Measurements from ENCODE around the gene LRTM1. TPM values are rescaled to one million over a fixed set of nuclear protein-coding genes. Genes with fewer than 3 reads are reported as not detected.

LRTM1 gene
- total and polyA plus RNA-seq, 2 of the 13 experiments (the other 11 are each of a cell fraction or from before 2014, with no cell fraction given), result not detected

DNA sequence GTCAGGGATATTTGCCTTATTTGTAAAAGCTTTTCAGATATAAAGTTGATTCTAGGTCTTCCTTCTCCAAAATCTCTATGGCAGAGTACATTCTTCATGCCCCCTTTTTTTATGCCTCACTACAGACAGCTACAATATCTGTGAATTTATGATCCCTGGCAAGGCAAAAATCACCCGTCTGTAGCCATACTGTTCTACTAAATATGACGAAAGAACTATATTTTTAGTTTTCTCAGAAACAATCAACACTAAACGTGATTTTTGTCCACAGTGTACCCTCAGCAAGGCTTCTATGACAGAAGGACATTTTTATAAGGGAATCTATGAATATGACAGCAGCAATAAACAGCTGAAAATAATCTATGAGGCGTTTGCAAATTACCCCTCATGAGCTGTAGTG, 12.7 kb downstream of the LRTM1 start:
- BruUV-seq (replicated peaks), result no TSS peak
- no peak for FAIRE-seq
- CTCF ChIA-PET (ENCODE audit: low intra/inter-chr PET ratio, low total read pairs), result no interaction called here

More for the DNA sequence above, 12.7 kb downstream of the LRTM1 start:
- H3K27ac ChIP-seq (ENCODE audit: extremely low read length, insufficient read depth, low read length), result no peak overlapping the region
- no peaks in the 10 kb centered on the region for H3K4me1 ChIP-seq (ENCODE audit: insufficient read depth, low read length)
- no peak overlapping the region for H2AFZ ChIP-seq (ENCODE audit: low read length)
- no peaks in the 10 kb centered on the region for H3K79me2 ChIP-seq (ENCODE audit: insufficient read depth, low read length)
- TF ChIP-seq EZH2 (conservative IDR thresholded peaks at IDR 0.05; ENCODE audit: low read depth, low read length) (no peak), SP140L (CRISPR knock-in tag; IDR thresholded peaks at IDR 0.05; ENCODE audit: borderline replicate concordance) (no peak), IKZF1 (IDR thresholded peaks at IDR 0.05) (no peak)
- TF ChIP-seq, protein P1, sequence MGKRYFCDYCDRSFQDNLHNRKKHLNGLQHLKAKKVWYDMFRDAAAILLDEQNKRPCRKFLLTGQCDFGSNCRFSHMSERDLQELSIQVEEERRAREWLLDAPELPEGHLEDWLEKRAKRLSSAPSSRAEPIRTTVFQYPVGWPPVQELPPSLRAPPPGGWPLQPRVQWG (CRISPR knock-in tag; IDR thresholded peaks at IDR 0.05; ENCODE audit: borderline replicate concordance, low read depth), result no peak
- TF ChIP-seq, protein P2, sequence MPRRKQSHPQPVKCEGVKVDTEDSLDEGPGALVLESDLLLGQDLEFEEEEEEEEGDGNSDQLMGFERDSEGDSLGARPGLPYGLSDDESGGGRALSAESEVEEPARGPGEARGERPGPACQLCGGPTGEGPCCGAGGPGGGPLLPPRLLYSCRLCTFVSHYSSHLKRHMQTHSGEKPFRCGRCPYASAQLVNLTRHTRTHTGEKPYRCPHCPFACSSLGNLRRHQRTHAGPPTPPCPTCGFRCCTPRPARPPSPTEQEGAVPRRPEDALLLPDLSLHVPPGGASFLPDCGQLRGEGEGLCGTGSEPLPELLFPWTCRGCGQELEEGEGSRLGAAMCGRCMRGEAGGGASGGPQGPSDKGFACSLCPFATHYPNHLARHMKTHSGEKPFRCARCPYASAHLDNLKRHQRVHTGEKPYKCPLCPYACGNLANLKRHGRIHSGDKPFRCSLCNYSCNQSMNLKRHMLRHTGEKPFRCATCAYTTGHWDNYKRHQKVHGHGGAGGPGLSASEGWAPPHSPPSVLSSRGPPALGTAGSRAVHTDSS (CRISPR knock-in tag; conservative IDR thresholded peaks at IDR 0.05), result no peak
- TF ChIP-seq, protein P3, sequence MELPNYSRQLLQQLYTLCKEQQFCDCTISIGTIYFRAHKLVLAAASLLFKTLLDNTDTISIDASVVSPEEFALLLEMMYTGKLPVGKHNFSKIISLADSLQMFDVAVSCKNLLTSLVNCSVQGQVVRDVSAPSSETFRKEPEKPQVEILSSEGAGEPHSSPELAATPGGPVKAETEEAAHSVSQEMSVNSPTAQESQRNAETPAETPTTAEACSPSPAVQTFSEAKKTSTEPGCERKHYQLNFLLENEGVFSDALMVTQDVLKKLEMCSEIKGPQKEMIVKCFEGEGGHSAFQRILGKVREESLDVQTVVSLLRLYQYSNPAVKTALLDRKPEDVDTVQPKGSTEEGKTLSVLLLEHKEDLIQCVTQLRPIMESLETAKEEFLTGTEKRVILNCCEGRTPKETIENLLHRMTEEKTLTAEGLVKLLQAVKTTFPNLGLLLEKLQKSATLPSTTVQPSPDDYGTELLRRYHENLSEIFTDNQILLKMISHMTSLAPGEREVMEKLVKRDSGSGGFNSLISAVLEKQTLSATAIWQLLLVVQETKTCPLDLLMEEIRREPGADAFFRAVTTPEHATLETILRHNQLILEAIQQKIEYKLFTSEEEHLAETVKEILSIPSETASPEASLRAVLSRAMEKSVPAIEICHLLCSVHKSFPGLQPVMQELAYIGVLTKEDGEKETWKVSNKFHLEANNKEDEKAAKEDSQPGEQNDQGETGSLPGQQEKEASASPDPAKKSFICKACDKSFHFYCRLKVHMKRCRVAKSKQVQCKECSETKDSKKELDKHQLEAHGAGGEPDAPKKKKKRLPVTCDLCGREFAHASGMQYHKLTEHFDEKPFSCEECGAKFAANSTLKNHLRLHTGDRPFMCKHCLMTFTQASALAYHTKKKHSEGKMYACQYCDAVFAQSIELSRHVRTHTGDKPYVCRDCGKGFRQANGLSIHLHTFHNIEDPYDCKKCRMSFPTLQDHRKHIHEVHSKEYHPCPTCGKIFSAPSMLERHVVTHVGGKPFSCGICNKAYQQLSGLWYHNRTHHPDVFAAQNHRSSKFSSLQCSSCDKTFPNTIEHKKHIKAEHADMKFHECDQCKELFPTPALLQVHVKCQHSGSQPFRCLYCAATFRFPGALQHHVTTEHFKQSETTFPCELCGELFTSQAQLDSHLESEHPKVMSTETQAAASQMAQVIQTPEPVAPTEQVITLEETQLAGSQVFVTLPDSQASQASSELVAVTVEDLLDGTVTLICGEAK (IDR thresholded peaks at IDR 0.05), result no peak
- TF ChIP-seq, protein P3 (CRISPR knock-in tag; IDR thresholded peaks at IDR 0.05), result no peak
- POLR2A ChIA-PET, result no interaction called here
- intact Hi-C loops (cut with micrococcal nuclease; ENCODE audit: unreplicated experiment) (no loop called here), in situ Hi-C loops (cut with HindIII; ENCODE audit: extremely low pct_ligation_motif_present, low pct_unique_long_range_greater_than_20kb) (no loop called here)
- no peaks in the 10 kb centered on the region for H3K36me3 ChIP-seq (replicated peaks in 1 of 2; ENCODE audit: control insufficient read depth in 1 of 2, insufficient read depth in 2 of 2, low read length in 2 of 2)
- H3K4me2 ChIP-seq (ENCODE audit: low read depth, low read length), result no peak overlapping the region
- no peaks in the 10 kb centered on the region for H3K9me3 ChIP-seq (ENCODE audit: low read length)
- no peak overlapping the region for H3K9ac ChIP-seq (ENCODE audit: insufficient read depth, low read depth, low read length)
- ATAC-seq (no peak), DNase-seq (ENCODE audit: low spot score) (no peak)
- 4% methylated on average over 4 of the region's 4 CpGs for WGBS (ENCODE audit: low lambda C conversion rate)
- H3K4me3 ChIP-seq (replicated peaks in 1 of 3; ENCODE audit: insufficient read depth in 1 of 3, low read depth in 2 of 3, low read length in 3 of 3), result no peak overlapping the region
- H3K27me3 ChIP-seq (ENCODE audit: control insufficient read depth in 1 of 2, insufficient read depth in 2 of 2, low read length in 2 of 2), result no peaks in the 10 kb centered on the region; a peak in 1 of 5 replicates
- 0 out of 2 replicates have a peak, but pooled peaks cover 2% of the 10 kb centered on the region for H4K20me1 ChIP-seq (ENCODE audit: insufficient read depth, low read length)

Data from HepG2 (cell line).